Nucleus accumbens (tissue), 56 donors: Measurements from ENCODE around the gene RPP25.
"Not testable (repeated sequence)": the region's sequence is repeated elsewhere in the genome, so short reads cannot be mapped to it uniquely, and the experiment has no call there.

ENCODE experiments used
- DNase-seq, 56 donors: peaks; one replicate each; lab custom pipeline; 2025; lab: John Stamatoyannopoulos, UW

RPP25 gene

GRCh38 chr15:74963213-74963612, 6.6 kb upstream of the RPP25 start:
- DNase-seq, result no peak

GRCh38 chr15:74962671-74963070, 6.1 kb upstream of the RPP25 start:
- no peak for DNase-seq

DNA sequence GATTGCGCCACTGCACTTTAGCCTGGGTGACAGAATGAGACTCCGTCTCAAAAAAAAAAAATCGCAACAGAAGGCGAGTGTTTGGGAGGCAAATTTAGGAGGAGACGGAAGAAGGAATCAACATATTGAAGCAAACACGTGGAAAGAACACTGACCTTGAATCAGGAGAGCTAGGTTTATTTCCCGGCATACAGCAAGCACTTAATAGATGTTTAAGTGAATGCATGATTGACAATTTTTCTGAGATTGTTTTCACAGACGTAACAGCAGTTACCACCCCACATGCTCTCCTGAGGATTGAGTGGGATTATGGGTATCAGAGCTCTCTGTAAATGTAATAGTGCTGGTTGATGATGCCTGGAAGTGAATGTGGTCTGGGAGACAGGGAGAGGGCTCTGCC, 5.6 kb upstream of the RPP25 start:
- no peak for DNase-seq

DNA sequence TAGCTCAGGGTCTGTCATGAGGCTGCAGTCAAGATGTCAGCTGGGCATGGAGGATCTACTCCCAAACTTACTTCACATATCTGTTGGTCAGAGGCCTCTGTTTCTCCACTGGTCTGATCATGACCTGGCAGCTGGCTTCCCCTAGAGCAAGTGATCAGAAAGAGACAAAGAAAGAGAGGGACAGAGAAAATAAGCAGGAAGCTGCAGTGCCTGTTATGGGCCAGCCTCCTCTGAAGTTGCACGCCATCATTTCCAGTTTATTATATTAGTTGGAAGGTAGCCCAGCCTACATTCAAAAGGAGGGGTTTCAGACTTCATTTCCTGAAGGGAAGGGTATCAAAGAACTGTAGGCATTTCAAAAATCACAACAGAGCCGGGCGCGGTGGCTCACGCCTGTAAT, 5.0 kb upstream of the RPP25 start:
- no peak for DNase-seq

- no peak for DNase-seq
Measured at GRCh38 chr15:74960995-74961588, 4.5 kb upstream of the RPP25 start.

- DNase-seq, result no peak
Measured at GRCh38 chr15:74960286-74960685, 3.7 kb upstream of the RPP25 start.

DNA sequence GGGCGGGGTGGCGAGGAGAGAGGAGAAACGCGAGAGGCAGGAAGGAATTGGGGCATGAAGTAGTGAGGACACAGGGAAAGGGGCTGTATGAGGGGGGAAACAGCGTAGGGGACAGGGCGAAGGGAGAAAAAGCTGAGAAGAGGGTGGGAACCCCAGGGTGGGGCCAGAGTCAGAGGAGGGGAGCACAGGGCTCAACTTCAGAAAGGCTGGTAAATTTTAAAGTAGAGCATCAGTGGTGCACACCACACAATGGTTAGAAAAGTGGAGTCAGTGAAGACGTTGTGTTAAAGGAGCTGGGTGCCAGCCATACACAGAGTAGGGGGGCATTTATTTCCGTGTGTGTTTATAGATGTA, 3.0 kb upstream of the RPP25 start:
- DNase-seq, result no peak

DNA sequence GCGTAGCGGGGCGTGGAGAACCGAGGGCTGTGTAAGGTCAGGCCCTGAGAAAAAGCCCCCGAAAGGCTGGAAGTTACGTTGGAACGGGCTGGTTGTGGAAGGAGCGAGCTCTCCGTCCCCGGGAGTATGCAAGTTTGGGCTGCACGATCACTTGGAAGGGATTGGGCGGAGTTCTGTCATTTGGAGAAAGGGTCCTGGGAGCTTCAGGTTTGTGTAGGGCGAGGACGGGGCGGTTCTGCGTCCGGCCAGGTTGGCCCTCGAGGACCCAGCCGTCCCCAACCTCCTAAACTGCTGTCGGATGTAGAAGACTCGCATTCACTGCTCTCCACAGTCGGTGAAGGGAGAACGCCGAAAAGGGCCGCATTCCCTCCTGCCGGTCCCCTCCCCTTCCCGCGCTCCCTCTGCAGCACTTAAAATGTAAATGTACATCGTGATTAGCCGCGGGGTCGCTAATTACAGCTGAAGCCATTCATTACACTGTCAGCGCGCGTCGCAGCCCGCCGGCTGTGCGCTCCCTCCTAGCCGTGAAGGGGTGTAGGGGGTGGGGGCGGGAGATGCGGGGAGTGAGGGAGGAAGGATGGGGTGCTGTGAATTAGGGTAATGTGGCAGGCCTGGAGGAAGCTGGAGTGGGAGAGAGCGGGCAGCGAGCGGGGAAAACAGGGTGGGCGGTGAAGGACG, 2.5 kb upstream of the RPP25 start:
- DNase-seq, result no peak

DNA sequence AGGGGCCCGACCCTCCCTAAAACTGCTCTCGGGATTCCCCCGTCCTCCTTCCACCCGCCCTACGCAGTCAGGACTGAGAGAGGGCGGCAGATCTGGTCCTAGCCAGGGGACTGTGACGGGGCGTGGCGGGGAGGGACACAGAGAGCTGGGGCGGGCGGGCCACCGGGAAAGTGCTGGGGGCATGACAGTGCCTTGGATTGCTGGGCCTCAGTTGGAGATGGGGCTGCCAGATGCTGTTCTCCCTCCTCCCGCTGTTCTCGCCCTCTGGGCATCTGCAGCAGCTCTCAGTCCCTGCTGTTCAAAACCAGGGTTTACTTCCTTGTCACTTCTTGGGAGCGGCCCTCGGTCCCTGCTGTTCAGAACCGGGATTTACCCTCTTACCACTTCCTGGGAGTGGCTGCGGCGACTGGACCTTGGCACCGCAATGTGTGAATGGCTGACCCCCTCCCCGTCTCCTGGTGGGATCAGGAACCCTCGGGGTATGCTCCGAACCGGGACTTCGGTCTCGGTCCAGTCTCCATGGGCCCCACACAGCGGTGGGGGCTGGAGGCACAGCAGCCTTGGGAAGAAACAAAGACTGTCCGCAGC, 1.8 kb upstream of the RPP25 start:
- DNase-seq, result peak in 3 of 56 donors; percentile 4 to 27 (median 9)

DNA sequence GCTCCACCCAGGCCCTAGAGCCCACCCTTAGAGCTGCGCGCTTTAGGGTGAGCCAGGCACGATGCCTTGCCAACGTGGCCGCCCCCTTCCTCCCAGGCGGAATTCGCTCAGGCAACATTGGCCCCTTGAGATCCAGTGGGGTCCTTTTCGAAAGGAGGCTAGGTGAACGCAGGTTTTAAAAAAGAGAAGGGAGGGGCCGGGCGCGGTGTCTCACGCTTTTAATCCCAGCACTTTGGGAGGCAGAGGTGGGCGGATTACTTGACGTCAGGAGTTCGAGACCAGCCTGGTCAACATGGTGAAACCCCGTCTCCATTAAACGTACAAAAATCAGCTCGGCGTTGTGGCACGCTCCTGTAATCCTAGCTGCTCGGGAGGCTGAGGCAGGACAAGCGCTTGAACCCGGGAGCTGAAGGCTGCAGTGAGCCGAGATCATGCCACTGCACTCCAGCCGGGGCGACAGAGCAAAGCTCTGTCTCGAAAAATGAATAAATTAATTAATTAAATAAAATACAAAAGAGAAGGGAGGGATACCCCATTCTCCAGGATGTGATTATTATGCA, 984 bp upstream of the RPP25 start:
- peak in 2 of 56 donors; percentile 26 to 33 for DNase-seq

DNA sequence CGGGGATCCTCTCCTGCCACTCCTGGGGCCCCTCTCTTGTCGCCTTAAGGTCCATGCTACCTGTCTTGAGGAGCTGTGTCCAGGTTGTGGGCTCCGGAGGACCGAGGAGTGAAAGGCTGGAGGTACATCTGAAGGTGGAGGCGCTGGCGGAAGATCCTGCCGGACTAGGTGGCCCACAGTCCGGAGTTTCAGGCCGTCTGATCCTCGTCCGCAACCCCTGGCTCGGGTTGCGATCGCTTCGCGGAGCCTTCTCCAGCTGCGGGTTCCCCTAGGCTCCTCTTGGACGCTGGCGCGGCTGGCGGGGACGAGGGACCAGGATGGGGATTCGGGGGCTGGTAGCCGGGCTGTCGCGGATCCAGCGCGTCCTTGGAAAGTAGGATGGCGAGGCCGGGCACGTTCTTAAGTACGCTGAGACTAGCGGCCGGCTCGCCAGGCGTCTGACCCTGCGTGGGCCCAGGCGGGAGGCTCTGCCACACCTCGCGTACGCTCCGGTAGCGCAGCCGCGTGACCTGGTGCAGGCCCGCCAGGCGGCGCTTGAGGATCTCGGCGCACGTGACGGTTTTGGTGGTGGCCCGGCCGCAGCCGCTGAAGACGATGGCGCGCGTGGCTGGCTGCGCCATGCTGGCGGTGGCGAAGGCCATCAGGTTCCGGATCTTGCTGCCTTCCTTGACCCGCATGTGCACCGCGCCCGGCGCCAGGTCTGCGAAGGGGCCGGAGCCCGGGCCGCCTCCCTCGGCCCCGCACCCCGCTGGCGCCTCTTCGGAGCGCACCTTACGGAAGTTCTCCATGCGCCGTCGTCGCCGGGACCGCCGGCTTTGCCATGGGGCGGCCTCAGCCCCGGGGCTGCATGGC, 550 bp downstream of the RPP25 start:
- DNase-seq, result peak in 45 of 56 donors; percentile 10 to 74 (median 40)

GRCh38 chr15:74955017-74955416, 1.6 kb downstream of the RPP25 start:
- DNase-seq, result no peak

DNA sequence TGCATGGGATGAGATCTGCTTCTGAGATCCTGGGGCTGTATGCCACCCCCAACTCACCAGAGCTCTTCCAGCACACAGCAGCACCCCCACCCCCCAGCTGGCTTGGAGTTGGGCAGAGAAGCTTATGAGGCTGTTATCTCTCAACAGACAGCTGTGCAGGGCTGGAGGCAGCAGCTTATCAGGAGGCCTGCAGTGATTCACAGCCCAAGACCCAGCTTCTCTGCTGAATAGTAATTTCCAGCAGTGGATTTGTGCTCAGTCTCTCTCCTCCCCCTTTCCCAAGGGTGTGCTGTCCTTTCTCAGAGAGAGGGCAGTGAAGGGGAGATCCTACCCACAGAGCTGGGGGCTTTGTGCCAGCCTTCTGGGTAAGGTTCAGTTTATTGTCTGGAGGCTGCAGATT, 2.1 kb downstream of the RPP25 start:
- no peak for DNase-seq

- DNase-seq, result no peak
Measured at GRCh38 chr15:74951006-74951405, 5.6 kb downstream of the RPP25 start.

DNA sequence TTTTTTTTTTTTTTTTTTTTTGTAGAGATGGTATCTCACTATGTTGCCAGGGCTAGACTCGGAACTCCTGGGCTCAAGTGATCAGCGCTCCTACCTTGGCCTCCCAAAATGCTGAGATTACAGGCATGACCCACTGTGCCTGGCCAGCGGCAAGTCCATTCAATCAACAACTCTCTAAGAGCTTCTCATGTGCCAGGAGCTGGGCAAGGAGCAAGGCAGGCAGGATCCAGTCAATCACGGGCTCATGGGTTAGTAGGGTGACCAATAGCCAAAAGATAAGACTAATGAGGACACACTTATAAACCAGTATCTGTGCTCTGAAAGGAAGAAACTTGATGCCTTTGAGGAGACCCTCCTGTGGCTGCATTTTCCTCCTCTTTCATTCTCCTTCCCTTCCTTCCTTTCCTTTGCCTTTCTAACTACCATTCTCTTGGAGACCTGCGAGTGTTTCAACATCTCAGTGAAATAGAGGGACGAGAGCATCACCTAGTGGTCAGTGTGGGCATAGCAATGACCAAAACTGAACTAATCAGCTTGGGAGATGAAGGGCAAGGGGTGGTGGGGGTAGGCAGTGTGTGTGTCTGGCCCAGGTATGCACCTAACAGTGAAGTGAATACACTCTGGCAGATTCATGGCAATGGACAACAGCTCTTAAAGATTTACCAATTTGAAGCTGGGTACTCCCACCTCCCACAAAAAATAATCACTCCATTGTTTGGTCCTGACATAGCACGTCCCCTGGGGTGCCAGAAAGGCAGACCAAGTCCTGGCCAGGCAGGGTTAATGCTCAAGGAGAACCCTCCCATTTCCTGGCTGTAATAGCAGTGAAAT, 6.3 kb downstream of the RPP25 start:
- DNase-seq, result peak in 49 of 56 donors; percentile 3 to 89 (median 55)

- peak; percentile 58 to 95 (median 90) for DNase-seq
Measured at GRCh38 chr15:74937590-74938371, 18.8 kb downstream of the RPP25 start, which contains the start of gene COX5A. Gene COX5A (minus strand): TSS chr15:74938073. CDS start chr15:74938014, 59 bp downstream.

GRCh38 chr15:74937272-74937589, 19.3 kb downstream of the RPP25 start:
- DNase-seq, result peak in 1 of 56 donors; percentile 44

GRCh38 chr15:74935193-74935592, 21.4 kb downstream of the RPP25 start:
- DNase-seq, result not testable (repeated sequence)

DNA sequence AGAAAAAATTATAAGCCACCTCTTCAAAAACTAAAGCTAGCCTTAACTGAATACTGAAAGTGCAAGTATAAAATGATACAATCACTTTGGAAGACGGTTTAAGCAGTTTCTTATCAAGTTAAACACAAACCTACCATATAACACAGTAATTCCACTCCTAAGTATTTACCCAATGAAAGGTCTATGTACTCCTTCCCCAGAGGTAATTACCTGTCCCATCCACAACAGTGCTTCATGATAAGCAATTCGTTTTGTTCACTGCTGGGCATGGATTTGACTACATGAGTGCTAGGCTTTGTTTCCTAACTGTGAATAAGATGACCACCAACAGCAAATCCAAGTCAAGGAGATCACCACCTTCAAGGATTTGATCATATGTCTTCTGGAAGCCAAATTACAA, 23.0 kb downstream of the RPP25 start:
- no peak for DNase-seq
